ENCODE results near the gene OSR1.

GRCh38 chr2:19319698-19320097 lies 38.7 kb downstream of the OSR1 start:
- TF ChIP-seq CTCF (IDR thresholded peaks at IDR 0.05) (no peak), SIN3A (IDR thresholded peaks at IDR 0.05; ENCODE audit: borderline replicate concordance, insufficient read depth, low read depth, low read length) (no peak)
